ENCODE data around the gene SLC25A5.
A peak's percentile ranks its signal among the peaks of the same experiment; 100 is the strongest.
"Not testable (repeated sequence)": the region's sequence is repeated elsewhere in the genome, so short reads cannot be mapped to it uniquely, and the experiment has no call there.

Gene SLC25A5

DNA sequence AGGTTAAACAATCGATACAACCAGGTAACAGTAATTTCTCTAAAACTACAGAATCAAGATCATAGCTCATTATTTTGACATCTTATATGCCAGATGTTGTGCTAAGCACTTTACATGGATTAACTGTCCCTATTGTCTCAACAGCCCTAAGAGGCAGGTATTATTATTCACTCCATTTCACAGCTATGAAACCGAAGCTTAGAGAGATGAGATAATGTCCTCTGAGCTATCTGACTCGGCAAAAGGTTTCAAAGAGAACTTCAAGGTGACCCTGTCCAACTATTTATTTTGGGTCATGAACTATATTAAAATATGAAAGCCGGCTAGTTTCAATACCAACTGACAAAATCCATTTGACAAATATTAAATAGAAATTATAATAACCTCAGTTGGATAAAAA is 10.3 kb downstream of the SLC25A5 start:
- no peak for DNase-seq

DNA sequence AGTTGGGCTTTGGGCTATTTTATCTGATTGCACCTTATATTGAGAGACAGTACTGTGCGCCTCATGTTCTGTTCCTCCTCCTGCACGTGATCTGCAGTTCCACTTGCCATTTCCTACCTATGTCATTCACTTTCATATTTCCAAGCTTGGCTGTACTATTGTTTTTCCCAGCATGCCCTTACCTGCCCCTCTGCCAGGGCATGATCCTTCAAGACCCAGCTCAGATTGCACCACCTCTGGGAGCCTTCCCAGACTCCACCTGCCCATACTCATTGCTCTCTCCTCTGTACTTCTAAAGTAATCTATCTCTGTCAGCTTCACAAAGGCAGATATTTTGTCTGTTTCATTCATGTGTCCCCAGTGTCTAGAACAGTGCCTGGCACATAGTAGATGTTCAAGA is 11.6 kb downstream of the SLC25A5 start:
- no peak for DNase-seq

DNA sequence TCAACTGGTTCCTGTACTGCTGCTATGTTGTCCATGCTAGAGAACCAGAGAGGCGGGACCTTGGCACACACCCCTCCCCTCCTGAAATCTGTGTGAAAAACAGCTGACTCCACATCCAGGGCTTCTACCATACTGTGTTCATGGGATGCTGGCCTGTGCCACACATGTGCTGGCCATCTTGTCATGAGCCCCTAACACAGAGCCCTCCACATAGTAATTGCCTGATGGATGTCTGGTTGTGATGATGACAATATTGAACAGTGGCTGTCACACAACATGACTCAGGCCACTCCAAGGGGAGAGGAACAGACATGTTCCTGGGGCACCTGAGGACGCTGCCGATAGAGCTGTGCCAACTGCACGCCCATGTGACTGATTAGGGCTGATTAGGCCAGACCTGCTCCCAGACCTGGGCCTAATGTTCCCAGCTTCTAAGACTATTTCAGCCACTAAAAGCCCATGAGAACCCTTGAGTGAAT is 13.1 kb downstream of the SLC25A5 start:
- no peak for DNase-seq

DNA sequence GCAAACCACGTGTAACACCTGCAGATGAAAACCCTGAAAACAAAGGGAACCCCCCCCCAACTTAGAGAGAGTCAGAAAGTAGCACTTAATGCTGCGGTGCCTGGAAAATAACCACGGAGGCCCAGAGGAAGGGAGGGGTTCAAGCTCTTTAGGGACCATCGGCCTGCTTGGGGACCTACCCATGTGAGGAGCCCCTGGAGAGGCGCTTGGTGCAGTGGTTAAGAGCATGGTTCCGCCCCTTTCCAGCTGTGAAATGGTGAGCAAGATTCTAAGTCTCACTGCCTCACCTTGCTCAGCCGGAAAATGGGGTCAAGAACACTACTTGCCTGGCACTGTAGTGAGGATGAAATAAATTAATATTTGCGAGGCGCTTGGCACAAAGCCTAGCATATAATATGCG is 13.8 kb downstream of the SLC25A5 start:
- DNase-seq, result no peak

DNA sequence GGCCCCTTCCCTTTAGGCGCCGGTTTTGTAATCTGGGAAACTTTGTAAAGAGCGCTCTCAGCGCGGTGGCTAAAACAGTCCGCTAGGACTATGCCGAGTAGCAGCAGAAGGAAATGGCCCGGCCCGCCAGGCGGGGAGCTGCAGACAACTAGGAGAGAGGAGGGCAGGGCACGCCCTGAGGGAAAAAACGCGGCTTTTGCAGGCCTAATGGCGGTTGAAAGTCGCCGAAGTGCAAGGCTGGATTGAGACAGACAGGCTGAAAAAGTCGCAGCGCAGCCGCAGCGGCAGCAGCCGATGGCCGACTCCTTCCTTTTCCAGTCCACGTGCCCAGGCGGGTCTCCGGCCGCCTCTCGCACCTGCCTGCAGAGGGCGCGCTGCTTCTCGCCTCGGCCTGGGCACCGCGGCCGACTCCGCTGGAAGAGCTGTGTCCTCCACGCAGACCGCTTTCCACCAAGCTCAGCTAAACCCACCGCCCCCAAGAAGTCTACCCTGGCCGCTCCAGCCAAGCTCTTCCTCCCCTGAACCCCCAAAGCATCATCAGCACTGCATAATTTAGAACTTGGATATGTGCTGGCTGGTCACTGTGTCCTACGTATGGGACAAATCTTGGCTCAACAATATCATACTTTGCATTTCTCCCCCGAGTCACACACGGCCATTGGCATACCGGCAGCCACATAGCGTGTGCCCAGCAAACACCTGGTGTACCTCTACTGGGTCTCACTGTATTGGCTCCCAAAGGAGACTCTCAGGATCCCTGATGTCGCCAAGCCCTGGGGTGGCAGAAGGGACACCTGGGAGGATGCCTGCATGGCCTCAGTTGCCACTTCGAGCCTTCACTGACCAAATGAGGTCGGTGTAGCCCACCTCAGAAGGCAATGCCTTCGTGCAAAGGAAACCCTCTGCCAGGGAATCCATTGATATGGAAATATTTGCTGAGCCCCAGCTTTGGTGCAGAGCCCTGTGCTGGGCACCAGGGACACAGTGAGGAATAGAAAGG is 14.5 kb downstream of the SLC25A5 start:
- peak; percentile 54 to 56 for DNase-seq

DNA sequence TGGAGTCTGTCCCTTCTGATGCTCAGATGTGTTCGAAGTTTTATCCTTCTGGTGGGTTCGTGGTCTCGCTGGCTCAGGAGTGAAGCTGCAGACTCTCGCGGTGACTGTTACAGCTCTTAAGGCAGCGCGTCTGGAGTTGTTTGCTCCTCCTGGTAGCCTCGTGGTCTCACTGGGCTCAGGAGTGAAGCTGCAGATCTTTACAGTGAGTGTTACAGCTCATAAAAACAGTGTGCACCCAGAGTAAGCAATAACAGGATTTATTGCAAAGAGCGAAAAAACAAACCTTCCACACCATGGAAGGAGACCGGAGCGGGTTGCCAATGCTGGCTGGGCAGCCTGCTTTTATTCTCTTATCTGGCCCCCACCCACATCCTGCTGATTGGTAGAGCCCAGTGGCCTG is 18.5 kb downstream of the SLC25A5 start:
- no peak for DNase-seq

DNA sequence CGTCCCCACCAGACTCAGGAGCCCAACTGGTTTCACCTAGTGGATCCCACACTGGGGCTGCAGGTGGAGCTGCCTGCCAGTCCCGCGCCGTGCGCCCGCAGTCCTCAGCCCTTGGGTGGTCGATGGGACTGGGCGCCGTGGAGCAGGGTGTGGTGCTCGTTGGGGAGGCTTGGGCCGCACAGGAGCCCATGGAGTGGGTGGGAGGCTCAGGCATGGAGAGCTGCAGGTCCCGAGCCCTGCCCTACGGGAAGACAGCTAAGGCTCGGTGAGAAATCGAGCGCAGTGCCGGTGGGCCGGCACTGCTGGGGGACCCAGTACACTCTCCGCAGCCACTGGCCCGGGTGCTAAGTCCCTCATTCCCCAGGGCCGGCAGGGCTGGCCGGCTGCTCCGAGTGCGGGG is 19.5 kb downstream of the SLC25A5 start:
- not testable (repeated sequence) for DNase-seq

DNA sequence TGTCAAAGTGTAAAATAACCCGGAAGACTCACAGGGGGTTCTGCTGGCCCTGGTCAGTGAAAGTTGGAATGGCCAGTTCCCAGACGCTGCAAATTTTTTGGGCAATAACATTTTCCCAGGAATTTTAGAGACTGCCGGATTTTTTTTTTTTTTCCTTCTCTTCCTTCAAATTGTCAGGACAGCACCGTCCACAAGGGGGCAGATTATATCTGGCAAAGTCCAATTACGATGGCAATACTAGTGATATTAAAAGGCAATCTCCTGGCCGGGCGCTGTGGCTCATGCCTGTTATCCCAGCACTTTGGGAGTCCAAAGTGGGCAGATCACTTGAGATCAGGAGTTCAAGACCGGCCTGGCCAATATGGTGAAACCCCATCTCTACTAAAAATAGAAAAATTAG is 20.5 kb downstream of the SLC25A5 start:
- DNase-seq, result peak; percentile 19 to 37

DNA sequence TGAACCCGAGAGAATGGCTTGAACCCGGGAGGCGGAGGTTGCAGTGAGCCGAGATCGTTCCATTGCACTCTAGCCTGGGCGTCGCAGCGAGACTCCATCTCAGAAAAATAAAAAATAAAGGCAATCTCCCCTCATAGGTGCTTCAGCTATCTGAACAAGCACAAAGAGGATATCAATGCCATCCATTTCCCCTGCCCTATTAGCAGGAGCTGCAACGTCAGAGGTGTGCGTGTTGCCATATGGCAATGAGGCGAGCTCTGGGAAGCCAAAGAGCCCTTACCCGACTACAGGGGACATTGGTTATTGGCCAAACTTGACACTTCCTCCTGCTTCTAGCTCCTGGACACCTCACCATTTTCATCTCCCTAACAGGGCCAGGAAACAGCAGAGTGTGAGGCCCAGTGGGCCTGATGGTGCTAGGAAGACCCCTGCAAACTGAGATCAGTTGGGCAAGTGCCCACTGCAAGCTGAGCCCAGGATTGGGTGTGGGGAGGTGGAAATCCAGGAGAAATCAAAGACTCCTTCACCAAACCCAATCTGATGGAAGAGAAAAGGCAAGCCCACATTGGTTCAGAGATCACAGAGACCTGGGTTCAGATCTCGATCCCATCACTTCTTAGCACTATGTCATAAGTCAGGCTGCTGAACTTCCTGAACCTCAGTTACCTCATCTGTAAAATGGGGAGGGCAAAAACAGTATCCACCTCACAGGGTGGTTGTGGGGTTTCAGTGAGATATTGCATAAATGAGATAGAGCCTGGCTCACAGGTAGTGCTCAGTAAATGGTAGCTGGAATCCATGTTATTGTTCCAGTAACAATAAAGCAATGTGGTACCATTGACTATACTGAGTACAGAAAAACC is 21.2 kb downstream of the SLC25A5 start:
- no peak for DNase-seq

DNA sequence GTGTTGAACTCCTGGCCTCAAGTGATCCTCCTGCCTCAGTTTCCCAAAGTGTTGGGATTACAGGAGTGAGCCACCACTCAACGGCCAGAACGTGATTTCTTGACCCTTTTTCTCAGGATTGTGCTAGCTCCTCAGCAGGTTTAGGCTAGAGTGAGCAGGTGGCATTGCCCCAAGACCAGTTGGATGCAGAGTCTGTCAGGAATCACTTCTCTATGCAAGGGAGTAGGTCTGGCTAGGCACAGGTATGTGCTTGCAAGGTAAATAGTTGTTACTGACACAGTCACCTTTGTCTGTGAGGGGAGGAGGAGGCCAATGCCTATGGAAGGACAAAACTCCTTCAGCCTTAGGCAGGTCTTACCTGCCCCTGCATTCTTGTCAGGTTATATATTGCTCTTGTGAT is 24.2 kb downstream of the SLC25A5 start:
- DNase-seq, result no peak

DNA sequence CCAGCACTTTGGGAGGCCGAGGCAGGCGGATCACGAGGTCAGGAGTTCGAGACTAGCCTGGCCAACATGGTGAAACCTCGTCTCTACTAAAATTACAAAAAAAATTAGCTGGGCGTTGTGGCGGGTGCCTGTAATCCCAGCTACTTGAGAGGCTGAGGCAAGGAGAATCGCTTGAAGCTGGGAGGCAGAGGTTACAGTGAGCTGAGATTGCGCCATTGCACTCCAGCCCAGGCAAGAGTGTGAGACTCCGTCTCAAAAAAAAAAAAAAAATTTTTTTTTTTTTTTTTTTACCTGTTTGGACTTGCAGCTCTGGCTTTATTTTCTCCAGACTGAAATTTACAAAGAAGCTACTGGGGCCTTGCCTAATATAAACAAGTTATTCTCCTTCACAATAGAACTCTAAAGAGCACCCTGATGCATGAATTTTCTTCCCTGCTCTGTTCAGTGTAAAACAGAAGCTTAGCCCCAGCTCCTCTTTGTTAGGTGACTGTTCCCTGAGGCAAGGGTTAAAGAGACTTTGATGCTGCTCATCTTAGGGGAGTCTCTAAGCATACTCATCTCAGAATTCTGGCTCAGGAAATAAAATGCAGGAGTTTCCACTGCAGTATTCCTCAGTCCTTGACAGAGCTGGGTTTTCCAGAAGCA is 25.7 kb downstream of the SLC25A5 start:
- not testable (repeated sequence) for DNase-seq

DNA sequence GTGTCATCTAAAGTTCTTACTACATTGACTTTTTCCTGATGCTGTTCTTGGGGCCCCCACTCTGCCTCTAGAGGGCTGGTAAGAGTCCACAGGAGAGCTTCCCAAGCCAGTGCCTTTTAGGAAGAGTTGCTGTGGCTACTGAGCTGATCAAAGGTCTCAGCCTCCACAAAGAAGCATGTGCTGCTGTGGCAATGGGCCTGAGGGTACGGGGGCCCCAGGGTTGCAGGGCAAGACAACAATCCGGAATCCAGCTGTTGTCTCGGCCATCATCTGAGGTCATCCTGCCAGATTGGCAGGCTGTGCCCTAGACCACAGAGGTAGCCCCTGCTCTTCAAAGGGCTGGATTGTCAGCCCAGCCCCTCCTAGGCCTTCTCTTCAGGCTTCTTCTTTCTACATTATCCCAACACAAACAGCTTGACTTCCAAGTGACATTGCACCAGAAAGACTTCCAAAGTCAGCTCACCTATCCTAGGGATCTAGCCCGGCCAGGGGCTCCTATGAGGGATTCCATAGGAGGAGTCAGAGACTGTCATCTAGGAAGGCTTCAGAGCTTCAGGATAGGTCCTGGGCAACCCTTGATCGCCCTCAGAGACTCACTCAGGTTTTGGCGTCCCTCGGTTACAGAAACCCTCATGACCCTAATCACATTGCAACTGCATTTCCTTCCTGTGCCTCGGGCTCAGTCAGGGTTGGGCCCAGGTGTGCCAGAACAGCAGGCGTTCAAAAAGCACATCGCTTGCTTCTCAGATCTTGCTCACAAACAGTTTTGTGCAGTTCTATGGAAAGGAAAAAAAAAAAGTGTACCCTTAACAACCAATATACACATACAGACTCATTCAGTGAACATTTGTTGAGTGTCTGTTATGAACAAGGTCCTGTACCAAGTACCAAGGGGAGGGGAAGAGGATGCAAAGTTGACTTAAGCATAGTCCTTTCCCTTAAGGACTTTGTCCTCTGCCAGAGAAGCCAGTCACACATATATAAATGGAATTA is 27.8 kb downstream of the SLC25A5 start:
- no peak for DNase-seq

DNA sequence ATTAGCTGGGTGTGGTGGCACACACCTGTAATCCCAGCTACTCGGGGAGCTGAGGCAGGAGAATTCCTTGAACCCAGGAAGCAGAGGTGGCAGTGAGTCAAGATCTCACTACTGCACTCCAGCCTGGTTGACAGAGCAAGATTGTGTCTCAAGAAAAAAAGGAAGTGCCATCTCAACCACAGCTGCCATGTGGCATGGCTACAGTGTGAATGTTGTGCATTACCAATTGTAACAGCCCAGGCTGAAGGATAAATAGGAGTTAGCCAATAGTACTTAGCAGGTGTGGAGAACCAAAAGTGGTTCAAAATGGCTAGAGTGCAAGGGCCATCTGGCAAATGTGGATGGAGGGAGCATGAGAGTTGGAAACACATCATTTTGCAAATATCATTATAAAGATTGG is 28.9 kb downstream of the SLC25A5 start:
- no peak for DNase-seq

DNA sequence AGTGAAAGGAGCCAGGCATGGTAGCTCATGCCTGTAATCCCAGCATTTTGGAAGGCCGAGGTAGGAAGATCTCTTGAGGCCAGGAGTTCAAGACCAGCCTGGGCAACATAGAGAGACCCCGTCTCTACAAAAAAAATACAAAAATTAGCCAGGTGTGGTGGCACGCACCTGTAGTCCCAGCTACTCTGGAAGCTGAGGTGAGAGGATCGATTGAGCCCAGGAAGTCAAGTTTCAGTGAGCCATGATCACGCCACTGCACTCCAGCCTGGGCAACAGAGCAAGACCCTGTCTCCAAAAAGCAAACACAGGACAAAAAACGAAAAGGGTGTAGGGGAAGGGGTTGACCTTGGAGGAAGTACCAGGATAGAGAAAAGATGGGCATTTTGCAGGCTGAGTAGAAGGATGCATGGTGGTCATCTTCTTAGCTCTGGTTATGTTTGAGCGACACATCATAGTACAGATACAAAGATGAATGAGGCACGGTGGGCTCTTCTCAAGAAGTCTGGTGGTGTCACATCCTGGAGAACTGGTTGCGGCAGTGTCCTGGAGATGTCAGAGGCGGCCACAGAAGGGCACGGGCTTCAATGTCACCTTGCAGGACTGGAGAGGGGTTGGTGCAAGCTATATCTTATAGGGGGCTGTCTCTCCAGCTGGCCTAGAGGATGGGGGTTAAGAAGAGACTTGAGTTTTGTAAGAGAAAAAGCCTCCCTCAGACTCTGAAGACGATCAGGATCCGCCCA is 32.0 kb downstream of the SLC25A5 start:
- no peak for DNase-seq

DNA sequence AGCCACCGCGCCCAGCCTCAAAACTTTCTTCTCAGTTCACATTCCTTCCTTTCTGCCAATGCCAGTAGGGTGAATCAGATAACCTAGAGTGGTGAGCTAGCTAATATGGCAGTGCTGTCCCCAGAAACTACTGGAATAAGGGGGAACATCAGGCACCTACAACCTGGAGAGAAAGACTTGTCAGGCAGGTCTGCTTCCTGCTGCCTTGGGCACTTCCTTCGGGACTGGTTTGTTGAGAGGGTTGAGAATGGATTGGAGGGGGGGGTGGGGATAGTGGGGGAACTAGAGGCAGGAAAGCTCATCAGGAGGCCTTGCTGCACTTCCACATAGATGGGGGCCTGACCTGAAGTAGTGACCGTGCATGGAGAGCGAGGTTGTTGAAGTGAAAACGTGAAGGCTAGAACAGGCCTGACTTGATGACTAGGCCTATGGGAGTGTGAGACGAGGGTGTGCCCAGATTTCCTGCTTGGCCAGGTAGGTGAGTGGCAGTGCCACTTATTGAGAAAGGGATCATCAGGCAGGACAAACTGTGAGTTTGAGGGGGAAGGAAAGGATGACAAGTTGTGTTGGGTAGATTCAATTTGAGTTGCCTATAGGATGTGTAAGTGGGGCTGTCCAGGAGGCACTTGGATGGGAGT is 33.4 kb downstream of the SLC25A5 start:
- DNase-seq, result no peak

DNA sequence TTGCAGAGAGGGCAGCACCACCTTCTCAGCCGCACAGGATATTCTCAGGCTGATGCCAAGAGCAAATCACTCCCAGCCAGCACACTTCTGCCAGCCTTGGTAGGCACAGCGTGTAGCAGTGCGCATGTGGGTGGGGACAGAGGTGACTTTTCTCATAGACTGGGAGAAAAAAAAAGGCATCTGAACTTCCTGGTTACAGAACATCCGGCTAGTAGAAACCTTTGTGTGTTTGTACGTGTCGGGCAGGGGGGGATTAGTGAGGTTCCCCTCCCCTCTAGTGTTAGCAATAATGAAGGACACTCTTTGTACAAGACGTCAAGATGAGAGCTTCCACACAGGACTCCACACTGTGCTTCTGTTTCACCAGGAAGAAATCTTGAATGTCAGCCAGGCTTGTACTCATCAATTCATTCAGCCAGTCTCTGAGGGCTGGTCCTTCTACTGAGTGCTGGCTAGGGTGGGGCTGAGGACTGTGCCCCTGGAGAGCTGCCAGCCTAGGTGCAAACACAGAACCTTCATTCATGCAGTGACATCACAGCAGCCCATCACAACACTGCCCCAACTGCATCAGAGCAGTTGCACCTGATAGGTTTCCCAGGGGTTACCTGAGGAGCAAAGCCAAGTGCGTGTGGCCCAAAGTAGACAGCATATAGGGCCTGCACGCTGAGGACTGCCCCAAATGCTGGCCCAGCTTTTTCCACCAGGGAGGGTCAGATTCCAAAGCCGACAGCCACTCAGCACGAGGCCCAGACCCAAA is 34.7 kb downstream of the SLC25A5 start:
- DNase-seq, result peak in 1 of 2 donors; percentile 26

DNA sequence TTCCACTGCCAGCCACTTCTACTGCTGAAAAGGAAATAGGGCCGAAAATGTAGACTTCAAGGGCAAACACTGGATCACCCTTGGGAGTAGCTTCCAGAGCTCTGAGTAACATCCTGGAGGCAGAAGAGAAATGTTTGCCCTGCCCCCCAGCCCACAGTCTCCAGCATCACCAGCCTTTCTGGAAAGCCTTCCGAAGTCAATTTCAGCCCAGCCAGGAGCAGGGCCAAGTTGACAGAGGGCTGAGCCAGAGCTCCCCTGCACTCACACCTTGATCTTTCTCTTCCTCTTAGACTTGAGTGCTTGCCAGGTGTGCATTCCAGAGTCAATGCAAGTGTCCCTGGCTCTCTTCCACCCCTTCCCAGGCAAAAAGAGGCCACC is 35.2 kb downstream of the SLC25A5 start:
- DNase-seq, result no peak

DNA sequence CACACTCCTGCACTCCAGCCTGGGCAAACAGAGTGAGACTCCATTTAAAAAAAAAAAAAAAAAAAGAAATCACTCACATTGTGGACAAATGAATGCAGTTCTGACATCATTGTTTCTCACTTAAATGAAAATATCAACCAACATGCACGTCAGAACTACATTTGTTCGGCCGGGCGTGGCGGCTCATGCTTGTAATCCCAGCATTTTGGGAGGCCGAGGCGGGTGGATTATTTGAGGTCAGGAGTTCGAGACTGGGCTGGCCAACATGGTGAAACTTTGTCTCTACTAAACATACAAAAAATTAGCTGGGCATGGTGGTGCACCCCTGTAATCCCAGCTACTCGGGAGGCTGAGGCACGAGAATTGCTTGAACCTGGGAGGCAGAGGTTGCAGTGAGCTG is 36.9 kb downstream of the SLC25A5 start:
- not testable (repeated sequence) for DNase-seq

DNA sequence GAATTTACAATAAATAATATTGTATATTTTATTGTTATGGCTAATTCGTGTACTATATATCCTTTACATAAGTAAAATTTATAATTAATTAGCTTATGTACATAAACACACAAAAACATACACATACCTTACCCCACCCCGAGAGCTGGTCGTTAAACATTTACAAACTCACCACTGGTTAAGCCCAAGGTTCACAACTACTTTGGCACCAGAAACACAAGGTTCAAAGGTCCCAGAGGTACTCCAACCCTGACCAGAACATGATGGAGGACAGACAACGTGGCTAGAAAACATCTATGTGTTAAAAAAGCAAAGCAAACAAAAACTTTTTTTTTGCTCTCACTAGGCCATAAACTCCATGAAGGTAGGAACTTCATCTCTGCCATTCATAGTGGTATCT is 37.7 kb downstream of the SLC25A5 start:
- DNase-seq, result no peak

DNA sequence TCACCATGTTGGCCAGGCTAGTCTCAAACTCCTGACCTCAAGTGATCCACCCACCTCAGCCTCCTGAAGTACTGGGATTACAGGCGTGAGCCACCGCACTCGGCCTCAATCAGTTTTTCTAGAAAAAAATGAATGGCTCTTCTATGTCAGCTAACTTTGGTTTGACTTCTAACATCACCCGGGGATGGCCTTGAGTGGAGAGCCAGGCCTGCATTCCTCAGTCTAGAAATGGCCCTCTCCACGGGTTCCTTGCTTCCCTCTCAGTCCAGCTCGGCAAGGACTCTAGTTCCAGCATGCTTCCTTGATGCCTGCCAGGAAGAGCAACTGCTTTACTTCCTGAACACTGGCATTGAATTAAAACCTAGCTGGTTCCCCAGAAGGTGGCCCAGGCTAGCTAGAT is 39.0 kb downstream of the SLC25A5 start:
- no peak for DNase-seq

All from activated CD4-positive, alpha-beta T cell treated with anti-CD3 and anti-CD28 coated beads for 4 hours (primary cell).